Lung (tissue), 12 donors: ENCODE data around the gene NPW. TPM values are rescaled to one million over a fixed set of nuclear protein-coding genes. Genes with fewer than 3 reads are reported as not detected.
A peak's percentile ranks its signal among the peaks of the same experiment; 100 is the strongest.

Experiments used
- ATAC-seq: fragments of 200-7000 bp; cut with Tn5 transposase; one replicate; pipeline ENCODE4 v1.9.1; 2020; ENCODE audit warnings: moderate number of reproducible peaks; ENCODE audit not compliant: insufficient read depth, low FRiP score
- DNase-seq, 3 donors: peaks; one replicate each; pipeline ENCODE4 v3.0.0-alpha.2; 2013 to 2017
- H3K27ac ChIP-seq, 2 donors: one replicate each; pipeline ENCODE4 v1.5.1; 2013; ENCODE audit warnings: mild to moderate bottlenecking in 2 of 2, moderate library complexity in 2 of 2, control low read depth in 1 of 2, inconsistent platforms in 1 of 2, low read depth in 1 of 2, low read length in 1 of 2
- H3K27me3 ChIP-seq, 3 donors: one replicate each; pipeline ENCODE4 v1.5.1; 2013; ENCODE audit warnings: low read length in 2 of 3; ENCODE audit not compliant: control insufficient read depth in 3 of 3, insufficient read depth in 3 of 3
- H3K36me3 ChIP-seq, 4 donors: one replicate each; pipeline ENCODE4 v1.5.1; 2013; ENCODE audit warnings: low read length in 4 of 4, mild to moderate bottlenecking in 1 of 4, moderate library complexity in 1 of 4; ENCODE audit not compliant: control insufficient read depth in 4 of 4, insufficient read depth in 4 of 4
- H3K4me1 ChIP-seq, 5 donors: one replicate each; pipeline ENCODE4 v1.5.1; 2013; ENCODE audit warnings: low read length in 5 of 5, mild to moderate bottlenecking in 2 of 5, moderate library complexity in 1 of 5; ENCODE audit not compliant: control insufficient read depth in 5 of 5, insufficient read depth in 5 of 5
- H3K4me3 ChIP-seq: one replicate; pipeline ENCODE4 v1.5.1; 2013; ENCODE audit warnings: mild to moderate bottlenecking, control low read depth, moderate library complexity
- H3K9ac ChIP-seq, 2 donors: one replicate each; pipeline ENCODE4 v1.5.1; 2013; ENCODE audit warnings: low read length in 2 of 2, control low read depth in 1 of 2; ENCODE audit not compliant: insufficient read depth in 1 of 2
- H3K9me3 ChIP-seq, 4 donors: one replicate each; pipeline ENCODE4 v1.5.1; 2013; ENCODE audit warnings: low read length in 3 of 4, mild to moderate bottlenecking in 1 of 4, moderate library complexity in 1 of 4; ENCODE audit not compliant: control insufficient read depth in 4 of 4, insufficient read depth in 3 of 4
- WGBS, 2 donors: extraction: QIAGEN DNeasy Blood & Tissue Kit; methylation state at CpG; one replicate each; pipeline ENCODE4 v1.1.7; 2013; 5-methylcytosine and 5-hydroxymethylcytosine counted together
- polyA plus RNA-seq, 2 donors: library from polyadenylated mRNA; stranded (reverse); fragments of 200-250 nt; gene quantifications; one replicate each; pipeline ENCODE4 v1.2.1, GENCODE V29; 2013
- total RNA-seq, 2 donors: library from RNA; depleted of rRNA in 1 of 2; stranded (reverse); fragments of >200 nt in 1 of 2; gene quantifications; one replicate each; pipeline ENCODE4 v1.2.1, GENCODE V29; 2014 to 2021
- TF ChIP-seq, protein P1 (sequence below): IDR thresholded peaks from 2 replicates; pipeline ENCODE4 v1.5.1; 2012; ENCODE audit warnings: mild to moderate bottlenecking; ENCODE audit errors: control extremely low read depth, extremely low read depth
- donor health status: control.
- donor health status: control.
- donor health status: Bipolar disorder and iron deficiency.
- donor health status: healthy.
- donor health status: DM: yes; HTN: yes; CAD: no.

NPW gene
- total and polyA plus RNA-seq, 4 donors: 0.12 to 1.3 (median 0.53) TPM

GRCh38 chr16:2030036-2030435 lies 10.5 kb downstream of the NPW start:
- H3K27ac ChIP-seq: peak overlapping the region; percentile 4 to 67
- DNase-seq: no peak
- H3K4me1 ChIP-seq: peaks cover 0 to 49% (median 27%) of the 10 kb centered on the region in 5 donors

GRCh38 chr16:2031081-2031577 lies 11.5 kb downstream of the NPW start:
- no peaks in the 10 kb centered on the region for H3K9me3 ChIP-seq
- H3K27me3 ChIP-seq: no peaks in the 10 kb centered on the region
- TF ChIP-seq, protein P1, sequence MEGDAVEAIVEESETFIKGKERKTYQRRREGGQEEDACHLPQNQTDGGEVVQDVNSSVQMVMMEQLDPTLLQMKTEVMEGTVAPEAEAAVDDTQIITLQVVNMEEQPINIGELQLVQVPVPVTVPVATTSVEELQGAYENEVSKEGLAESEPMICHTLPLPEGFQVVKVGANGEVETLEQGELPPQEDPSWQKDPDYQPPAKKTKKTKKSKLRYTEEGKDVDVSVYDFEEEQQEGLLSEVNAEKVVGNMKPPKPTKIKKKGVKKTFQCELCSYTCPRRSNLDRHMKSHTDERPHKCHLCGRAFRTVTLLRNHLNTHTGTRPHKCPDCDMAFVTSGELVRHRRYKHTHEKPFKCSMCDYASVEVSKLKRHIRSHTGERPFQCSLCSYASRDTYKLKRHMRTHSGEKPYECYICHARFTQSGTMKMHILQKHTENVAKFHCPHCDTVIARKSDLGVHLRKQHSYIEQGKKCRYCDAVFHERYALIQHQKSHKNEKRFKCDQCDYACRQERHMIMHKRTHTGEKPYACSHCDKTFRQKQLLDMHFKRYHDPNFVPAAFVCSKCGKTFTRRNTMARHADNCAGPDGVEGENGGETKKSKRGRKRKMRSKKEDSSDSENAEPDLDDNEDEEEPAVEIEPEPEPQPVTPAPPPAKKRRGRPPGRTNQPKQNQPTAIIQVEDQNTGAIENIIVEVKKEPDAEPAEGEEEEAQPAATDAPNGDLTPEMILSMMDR: no peak
- WGBS, 2 donors: 60 to 77% methylated on average over 11 of the region's 11 CpGs
- H3K9ac ChIP-seq: no peak overlapping the region
- H3K4me1 ChIP-seq: peaks cover 0 to 58% (median 31%) of the 10 kb centered on the region in 5 donors
- H3K27ac ChIP-seq: peak overlapping the region; percentile 43 to 78
- H3K36me3 ChIP-seq: peaks cover 0 to 15% (median 0%) of the 10 kb centered on the region in 4 donors
- no peak overlapping the region for H3K4me3 ChIP-seq
- DNase-seq (no peak), ATAC-seq (no peak)

More at GRCh38 chr16:2030036-2030435, 10.5 kb downstream of the NPW start:
- Histone ChIP-seq H3K4me3 (peak overlapping the region; percentile 54), H3K9ac (no peak overlapping the region), H3K9me3 (no peaks in the 10 kb centered on the region), H3K36me3 (peaks cover 0 to 15% (median 0%) of the 10 kb centered on the region in 4 donors), H3K27me3 (no peaks in the 10 kb centered on the region)
- TF ChIP-seq, protein P1: no peak
- WGBS, 2 donors: 76 to 82% methylated on average over 11 of the region's 11 CpGs
- no peak for ATAC-seq

DNA sequence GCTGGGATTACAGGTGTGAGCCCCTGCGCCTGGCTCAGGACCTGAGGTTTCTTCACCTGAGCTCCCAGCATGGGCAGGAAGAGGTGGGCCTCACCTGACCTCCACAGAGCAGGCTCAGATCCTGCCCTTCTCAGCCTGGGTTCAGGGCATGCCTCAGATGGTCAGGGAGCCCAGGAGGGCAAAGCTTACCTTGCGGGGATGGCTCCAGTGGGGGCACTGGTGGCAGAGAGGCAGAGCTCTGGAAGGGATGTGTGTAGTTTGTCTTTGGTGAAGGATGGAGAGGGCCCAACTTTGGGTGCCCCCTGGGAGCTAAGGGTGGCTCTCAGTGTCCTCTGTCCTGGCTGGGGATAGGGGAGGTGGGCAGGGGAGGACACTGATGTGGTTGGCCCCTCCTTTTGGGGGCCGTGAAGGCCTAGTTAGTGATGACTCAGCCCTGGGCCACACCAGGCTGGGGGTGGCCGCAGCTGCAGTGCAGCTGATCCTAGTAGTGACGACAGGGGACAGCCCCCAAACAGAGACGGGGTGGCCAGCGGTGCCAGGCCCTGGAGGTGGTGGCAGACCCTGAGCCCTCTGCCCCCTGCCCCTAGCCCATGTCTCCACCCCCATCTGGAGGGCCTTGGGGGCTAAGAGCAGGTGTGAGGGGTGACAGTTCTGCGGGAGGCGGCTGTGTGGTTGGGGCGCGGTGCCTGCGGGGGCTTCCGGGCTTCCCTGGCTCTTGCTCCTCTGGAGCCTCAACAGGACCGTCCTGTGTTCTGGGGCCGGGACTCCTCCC lies 12.9 kb downstream of the NPW start:
- H3K9me3 ChIP-seq: no peaks in the 10 kb centered on the region
- peaks cover 0 to 21% (median 8%) of the 10 kb centered on the region in 4 donors for H3K36me3 ChIP-seq
- peaks cover 0 to 66% (median 39%) of the 10 kb centered on the region in 5 donors for H3K4me1 ChIP-seq
- TF ChIP-seq, protein P1: no peak
- H3K27ac ChIP-seq: peak overlapping the region; percentile 69 to 96
- DNase-seq (no peak), ATAC-seq (no peak)
- WGBS, 2 donors: 45 to 59% methylated on average over 13 to 15 of the region's 15 CpGs
- no peak overlapping the region for H3K9ac ChIP-seq
- H3K4me3 ChIP-seq: no peak overlapping the region
- H3K27me3 ChIP-seq: no peaks in the 10 kb centered on the region
